MM.1S (cell line): ENCODE measurements around the gene BRWD1.

Experiments
- EZH2 ChIP-seq: fragments of 300-600 bp; sonication (generic); optimal IDR thresholded peaks from 2 replicates; pipeline ENCODE3; 2017; ENCODE audit warnings: low read depth, mild to moderate bottlenecking, antibody characterized with exemption, low read length, mixed read lengths
- TF ChIP-seq, protein P1 (sequence below): fragments of 300-600 bp; sonication (generic); IDR thresholded peaks from 2 replicates; pipeline ENCODE4 v1.5.1; 2016; ENCODE audit warnings: antibody characterized with exemption, low read length, mixed read lengths

GRCh38 chr21:39332175-39332574 is 18.7 kb upstream of the BRWD1 start:
- TF ChIP-seq EZH2 = no peak
- TF ChIP-seq, protein P1, sequence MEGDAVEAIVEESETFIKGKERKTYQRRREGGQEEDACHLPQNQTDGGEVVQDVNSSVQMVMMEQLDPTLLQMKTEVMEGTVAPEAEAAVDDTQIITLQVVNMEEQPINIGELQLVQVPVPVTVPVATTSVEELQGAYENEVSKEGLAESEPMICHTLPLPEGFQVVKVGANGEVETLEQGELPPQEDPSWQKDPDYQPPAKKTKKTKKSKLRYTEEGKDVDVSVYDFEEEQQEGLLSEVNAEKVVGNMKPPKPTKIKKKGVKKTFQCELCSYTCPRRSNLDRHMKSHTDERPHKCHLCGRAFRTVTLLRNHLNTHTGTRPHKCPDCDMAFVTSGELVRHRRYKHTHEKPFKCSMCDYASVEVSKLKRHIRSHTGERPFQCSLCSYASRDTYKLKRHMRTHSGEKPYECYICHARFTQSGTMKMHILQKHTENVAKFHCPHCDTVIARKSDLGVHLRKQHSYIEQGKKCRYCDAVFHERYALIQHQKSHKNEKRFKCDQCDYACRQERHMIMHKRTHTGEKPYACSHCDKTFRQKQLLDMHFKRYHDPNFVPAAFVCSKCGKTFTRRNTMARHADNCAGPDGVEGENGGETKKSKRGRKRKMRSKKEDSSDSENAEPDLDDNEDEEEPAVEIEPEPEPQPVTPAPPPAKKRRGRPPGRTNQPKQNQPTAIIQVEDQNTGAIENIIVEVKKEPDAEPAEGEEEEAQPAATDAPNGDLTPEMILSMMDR = no peak
